HCT116 (cell line): ENCODE measurements around the gene CYP11A1.

Experiments
- ATF3 ChIP-seq: IDR thresholded peaks from 2 replicates; pipeline ENCODE4 v1.6.1; 2012
- EZH2 ChIP-seq: fragments of 200-600 bp; sonication (generic); IDR thresholded peaks from 2 replicates; pipeline ENCODE4 v1.6.1; 2017; ENCODE audit warnings: antibody characterized with exemption, mixed run types
- SP1 ChIP-seq: IDR thresholded peaks from 2 replicates; pipeline ENCODE4 v1.6.1; 2012; ENCODE audit warnings: low read depth
- YY1 ChIP-seq: IDR thresholded peaks from 2 replicates; pipeline ENCODE4 v1.6.1; 2011; ENCODE audit warnings: low read length, low read depth, moderate library complexity, mild to moderate bottlenecking; ENCODE audit not compliant: insufficient replicate concordance; ENCODE audit errors: extremely low read depth
- ZNF274 ChIP-seq: fragments of 200-500 bp; sonication (Bioruptor generic); IDR thresholded peaks from 2 replicates; pipeline ENCODE4 v1.6.1; 2014; ENCODE audit warnings: mild to moderate bottlenecking, low read depth, low read length, inconsistent platforms
- TF ChIP-seq, protein P1 (sequence below), 3 experiments: fragments of 200-600 bp in 1 of 3; sonication (generic) in 1 of 3; IDR thresholded peaks in 2 of 3; conservative IDR thresholded peaks in 1 of 3; 2 replicates each; pipeline ENCODE4 v1.5.1; 2012 to 2017; ENCODE audit warnings: low read depth in 2 of 3, low read length in 2 of 3, antibody characterized with exemption in 1 of 3, borderline replicate concordance in 1 of 3, control low read depth in 1 of 3, mild to moderate bottlenecking in 1 of 3, mixed read lengths in 1 of 3, mixed run types in 1 of 3, moderate library complexity in 1 of 3; ENCODE audit not compliant: insufficient read depth in 1 of 3

DNA sequence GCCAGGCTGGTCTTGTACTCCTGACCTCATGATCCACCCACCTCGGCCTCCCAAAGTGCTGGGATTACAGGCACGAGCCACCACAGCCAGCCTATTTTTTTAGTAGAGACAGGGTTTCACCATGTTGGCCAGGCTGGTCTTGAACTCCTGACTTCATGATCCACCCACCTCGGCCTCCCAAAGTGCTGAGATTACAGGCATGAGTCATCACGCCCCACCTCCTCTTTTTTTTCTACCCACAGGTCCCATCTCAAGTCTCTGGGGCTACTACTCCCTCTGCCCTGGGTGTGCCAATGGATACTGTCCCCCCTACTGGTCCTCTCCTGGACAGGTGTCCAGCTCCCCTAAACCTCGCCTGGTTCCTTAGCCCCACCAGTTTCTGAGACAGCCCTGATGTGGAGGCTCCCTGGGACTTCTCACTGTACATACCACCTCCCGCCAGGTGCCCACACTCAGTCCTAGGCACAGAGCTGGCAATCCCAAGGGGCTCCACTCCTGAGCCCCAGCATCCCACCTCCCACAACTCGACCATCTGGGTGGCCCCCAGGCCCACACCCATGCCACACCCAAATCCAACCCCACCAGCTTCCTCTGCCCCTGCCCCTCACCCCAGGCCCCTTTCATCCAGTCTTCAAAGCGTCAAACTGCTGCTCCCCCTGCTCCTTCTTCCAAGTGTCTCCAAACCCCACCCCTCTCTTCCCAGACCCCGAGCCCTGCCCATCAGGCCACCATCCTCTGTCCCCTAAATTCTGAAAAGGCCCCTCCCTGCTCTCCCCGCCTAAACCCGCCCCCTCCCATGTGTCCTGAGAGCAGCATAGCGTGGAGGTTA is 13.1 kb upstream of the CYP11A1 start:
- TF ChIP-seq EZH2 (no peak), ATF3 (no peak), SP1 (no peak), YY1 (no peak), ZNF274 (no peak)
- TF ChIP-seq, protein P1, sequence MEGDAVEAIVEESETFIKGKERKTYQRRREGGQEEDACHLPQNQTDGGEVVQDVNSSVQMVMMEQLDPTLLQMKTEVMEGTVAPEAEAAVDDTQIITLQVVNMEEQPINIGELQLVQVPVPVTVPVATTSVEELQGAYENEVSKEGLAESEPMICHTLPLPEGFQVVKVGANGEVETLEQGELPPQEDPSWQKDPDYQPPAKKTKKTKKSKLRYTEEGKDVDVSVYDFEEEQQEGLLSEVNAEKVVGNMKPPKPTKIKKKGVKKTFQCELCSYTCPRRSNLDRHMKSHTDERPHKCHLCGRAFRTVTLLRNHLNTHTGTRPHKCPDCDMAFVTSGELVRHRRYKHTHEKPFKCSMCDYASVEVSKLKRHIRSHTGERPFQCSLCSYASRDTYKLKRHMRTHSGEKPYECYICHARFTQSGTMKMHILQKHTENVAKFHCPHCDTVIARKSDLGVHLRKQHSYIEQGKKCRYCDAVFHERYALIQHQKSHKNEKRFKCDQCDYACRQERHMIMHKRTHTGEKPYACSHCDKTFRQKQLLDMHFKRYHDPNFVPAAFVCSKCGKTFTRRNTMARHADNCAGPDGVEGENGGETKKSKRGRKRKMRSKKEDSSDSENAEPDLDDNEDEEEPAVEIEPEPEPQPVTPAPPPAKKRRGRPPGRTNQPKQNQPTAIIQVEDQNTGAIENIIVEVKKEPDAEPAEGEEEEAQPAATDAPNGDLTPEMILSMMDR (IDR thresholded peaks at IDR 0.05 in 2 of 3, conservative IDR thresholded peaks at IDR 0.05 in 1 of 3; ENCODE audit: borderline replicate concordance in 1 of 3, insufficient read depth in 1 of 3, low read depth in 2 of 3, low read length in 2 of 3), result no peak
